ENCODE measurements around the gene TEC.

DNA sequence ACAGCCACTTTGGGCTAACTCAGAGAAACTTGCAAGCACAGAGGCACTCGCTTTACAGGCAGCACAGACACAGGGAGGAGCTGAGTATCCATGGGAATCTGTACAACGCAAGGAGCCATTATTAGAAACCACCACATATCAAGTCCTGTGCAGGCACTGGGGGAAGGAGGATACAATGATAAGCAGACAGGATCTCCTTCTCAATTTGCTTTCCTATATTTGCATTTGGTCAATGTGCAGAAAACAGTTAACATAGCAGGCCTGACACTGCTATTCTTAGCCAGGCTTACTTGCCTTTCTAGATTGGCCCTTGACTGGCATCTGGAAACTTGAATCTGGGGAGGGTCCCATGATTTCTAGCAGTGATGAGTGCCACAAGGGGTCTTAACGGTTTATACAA lies 65.8 kb downstream of the TEC start:
- TF ChIP-seq, protein P1, sequence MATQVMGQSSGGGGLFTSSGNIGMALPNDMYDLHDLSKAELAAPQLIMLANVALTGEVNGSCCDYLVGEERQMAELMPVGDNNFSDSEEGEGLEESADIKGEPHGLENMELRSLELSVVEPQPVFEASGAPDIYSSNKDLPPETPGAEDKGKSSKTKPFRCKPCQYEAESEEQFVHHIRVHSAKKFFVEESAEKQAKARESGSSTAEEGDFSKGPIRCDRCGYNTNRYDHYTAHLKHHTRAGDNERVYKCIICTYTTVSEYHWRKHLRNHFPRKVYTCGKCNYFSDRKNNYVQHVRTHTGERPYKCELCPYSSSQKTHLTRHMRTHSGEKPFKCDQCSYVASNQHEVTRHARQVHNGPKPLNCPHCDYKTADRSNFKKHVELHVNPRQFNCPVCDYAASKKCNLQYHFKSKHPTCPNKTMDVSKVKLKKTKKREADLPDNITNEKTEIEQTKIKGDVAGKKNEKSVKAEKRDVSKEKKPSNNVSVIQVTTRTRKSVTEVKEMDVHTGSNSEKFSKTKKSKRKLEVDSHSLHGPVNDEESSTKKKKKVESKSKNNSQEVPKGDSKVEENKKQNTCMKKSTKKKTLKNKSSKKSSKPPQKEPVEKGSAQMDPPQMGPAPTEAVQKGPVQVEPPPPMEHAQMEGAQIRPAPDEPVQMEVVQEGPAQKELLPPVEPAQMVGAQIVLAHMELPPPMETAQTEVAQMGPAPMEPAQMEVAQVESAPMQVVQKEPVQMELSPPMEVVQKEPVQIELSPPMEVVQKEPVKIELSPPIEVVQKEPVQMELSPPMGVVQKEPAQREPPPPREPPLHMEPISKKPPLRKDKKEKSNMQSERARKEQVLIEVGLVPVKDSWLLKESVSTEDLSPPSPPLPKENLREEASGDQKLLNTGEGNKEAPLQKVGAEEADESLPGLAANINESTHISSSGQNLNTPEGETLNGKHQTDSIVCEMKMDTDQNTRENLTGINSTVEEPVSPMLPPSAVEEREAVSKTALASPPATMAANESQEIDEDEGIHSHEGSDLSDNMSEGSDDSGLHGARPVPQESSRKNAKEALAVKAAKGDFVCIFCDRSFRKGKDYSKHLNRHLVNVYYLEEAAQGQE (IDR thresholded peaks at IDR 0.05; ENCODE audit: low read depth), result no peak
- TF ChIP-seq, protein P2, sequence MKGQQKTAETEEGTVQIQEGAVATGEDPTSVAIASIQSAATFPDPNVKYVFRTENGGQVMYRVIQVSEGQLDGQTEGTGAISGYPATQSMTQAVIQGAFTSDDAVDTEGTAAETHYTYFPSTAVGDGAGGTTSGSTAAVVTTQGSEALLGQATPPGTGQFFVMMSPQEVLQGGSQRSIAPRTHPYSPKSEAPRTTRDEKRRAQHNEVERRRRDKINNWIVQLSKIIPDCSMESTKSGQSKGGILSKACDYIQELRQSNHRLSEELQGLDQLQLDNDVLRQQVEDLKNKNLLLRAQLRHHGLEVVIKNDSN (IDR thresholded peaks at IDR 0.05), result no peak
- TF ChIP-seq FOXM1 (IDR thresholded peaks at IDR 0.05; ENCODE audit: borderline replicate concordance, low read depth) (no peak), YY1 (IDR thresholded peaks at IDR 0.05; ENCODE audit: low read depth) (no peak), EP300 (IDR thresholded peaks at IDR 0.05; ENCODE audit: borderline replicate concordance) (no peak), RAD21 (IDR thresholded peaks at IDR 0.05; ENCODE audit: low read depth) (no peak), NFIC (IDR thresholded peaks at IDR 0.05) (no peak)
- TF ChIP-seq, protein P3, sequence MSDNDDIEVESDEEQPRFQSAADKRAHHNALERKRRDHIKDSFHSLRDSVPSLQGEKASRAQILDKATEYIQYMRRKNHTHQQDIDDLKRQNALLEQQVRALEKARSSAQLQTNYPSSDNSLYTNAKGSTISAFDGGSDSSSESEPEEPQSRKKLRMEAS (IDR thresholded peaks at IDR 0.05), result no peak
